Fibroblast of lung (primary cell): ENCODE measurements around the gene SLC25A42. TPM values are rescaled to one million over a fixed set of nuclear protein-coding genes. Genes with fewer than 3 reads are reported as not detected.
"Not testable (repeated sequence)": the region's sequence is repeated elsewhere in the genome, so short reads cannot be mapped to it uniquely, and the experiment has no call there.

Experiments used
- DNase-seq, 2 donors: peaks; one replicate each; pipeline versions ENCODE4 v3.0.0 to v3.0.0-alpha.2; 2010; ENCODE audit warnings: low read depth in 2 of 2
- H2AFZ ChIP-seq: 2 replicates; pipeline ENCODE4 v1.5.1; 2012; ENCODE audit warnings: low read length, control low read depth, inconsistent platforms
- H3K27ac ChIP-seq: 2 replicates; pipeline ENCODE4 v1.5.1; 2011; ENCODE audit warnings: low read length, control low read depth; ENCODE audit not compliant: insufficient read depth
- H3K27me3 ChIP-seq: 2 replicates; pipeline ENCODE4 v1.5.1; 2011; ENCODE audit warnings: mild to moderate bottlenecking, low read length; ENCODE audit not compliant: control insufficient read depth, insufficient read depth
- H3K36me3 ChIP-seq: 2 replicates; pipeline ENCODE4 v1.5.1; 2011; ENCODE audit warnings: low read length; ENCODE audit not compliant: control insufficient read depth, insufficient read depth
- H3K4me1 ChIP-seq: 2 replicates; pipeline ENCODE4 v1.5.1; 2011; ENCODE audit warnings: low read length; ENCODE audit not compliant: control insufficient read depth, insufficient read depth; ENCODE audit errors: extremely low read depth
- H3K4me2 ChIP-seq: 2 replicates; pipeline ENCODE4 v1.5.1; 2011; ENCODE audit warnings: low read length, control low read depth; ENCODE audit not compliant: insufficient read depth; ENCODE audit errors: extremely low read depth
- H3K4me3 ChIP-seq, 4 experiments: fragments of 200-600 bp in 1 of 4; sonication (generic) in 1 of 4; replicated peaks in 1 of 4; 2 replicates each; pipeline ENCODE4 v1.5.1; 2011 to 2016; ENCODE audit warnings: low read length in 4 of 4, low read depth in 3 of 4, mild to moderate bottlenecking in 3 of 4, control low read depth in 2 of 4, inconsistent platforms in 1 of 4, mixed read lengths in 1 of 4; ENCODE audit not compliant: insufficient read depth in 1 of 4; ENCODE audit errors: control extremely low read depth in 1 of 4
- H3K79me2 ChIP-seq: 2 replicates; pipeline ENCODE4 v1.5.1; 2012; ENCODE audit warnings: mild to moderate bottlenecking, low read length, inconsistent platforms; ENCODE audit not compliant: control insufficient read depth, insufficient read depth
- H3K9ac ChIP-seq: 2 replicates; pipeline ENCODE4 v1.5.1; 2011; ENCODE audit warnings: mild to moderate bottlenecking, low read length, control low read depth; ENCODE audit not compliant: insufficient read depth
- H3K9me3 ChIP-seq: 2 replicates; pipeline ENCODE4 v1.5.1; 2012; ENCODE audit warnings: low read depth, low read length; ENCODE audit not compliant: control insufficient read depth, insufficient read depth
- H4K20me1 ChIP-seq: 2 replicates; pipeline ENCODE4 v1.5.1; 2011; ENCODE audit warnings: low read length; ENCODE audit not compliant: control insufficient read depth, insufficient read depth; ENCODE audit errors: extremely low read depth
- EZH2 ChIP-seq: IDR thresholded peaks from 2 replicates; pipeline ENCODE4 v1.5.1; 2012; ENCODE audit warnings: low read length, control low read depth, mild to moderate bottlenecking; ENCODE audit errors: missing control alignments
- polyA plus RNA-seq, 2 donors: library from polyadenylated mRNA; depleted of rRNA in 1 of 2; stranded (reverse) in 1 of 2; unstranded in 1 of 2; fragments of >200 nt; gene quantifications; 2 replicates each; pipeline ENCODE4 v1.2.1, GENCODE V29; 2011 to 2012; ENCODE audit warnings: missing spikeins in 1 of 2
- total RNA-seq: library from RNA; depleted of rRNA; stranded (reverse); fragments of >200 nt; gene quantifications from 2 replicates; pipeline ENCODE4 v1.2.1, GENCODE V29; 2014
- TF ChIP-seq, protein P1 (sequence below), 2 donors: IDR thresholded peaks in 1 of 2; conservative IDR thresholded peaks in 1 of 2; 1 replicate in 1 of 2; 2 replicates in 1 of 2; pipeline ENCODE4 v1.5.1; 2011 to 2012; ENCODE audit warnings: low read length in 2 of 2, control low read depth in 1 of 2, inconsistent platforms in 1 of 2, low read depth in 1 of 2, mild to moderate bottlenecking in 1 of 2

SLC25A42 gene
- total and polyA plus RNA-seq, 2 donors (not counting 1 experiment from before 2014, with no cell fraction given), result 3.6 to 7.1 TPM

DNA sequence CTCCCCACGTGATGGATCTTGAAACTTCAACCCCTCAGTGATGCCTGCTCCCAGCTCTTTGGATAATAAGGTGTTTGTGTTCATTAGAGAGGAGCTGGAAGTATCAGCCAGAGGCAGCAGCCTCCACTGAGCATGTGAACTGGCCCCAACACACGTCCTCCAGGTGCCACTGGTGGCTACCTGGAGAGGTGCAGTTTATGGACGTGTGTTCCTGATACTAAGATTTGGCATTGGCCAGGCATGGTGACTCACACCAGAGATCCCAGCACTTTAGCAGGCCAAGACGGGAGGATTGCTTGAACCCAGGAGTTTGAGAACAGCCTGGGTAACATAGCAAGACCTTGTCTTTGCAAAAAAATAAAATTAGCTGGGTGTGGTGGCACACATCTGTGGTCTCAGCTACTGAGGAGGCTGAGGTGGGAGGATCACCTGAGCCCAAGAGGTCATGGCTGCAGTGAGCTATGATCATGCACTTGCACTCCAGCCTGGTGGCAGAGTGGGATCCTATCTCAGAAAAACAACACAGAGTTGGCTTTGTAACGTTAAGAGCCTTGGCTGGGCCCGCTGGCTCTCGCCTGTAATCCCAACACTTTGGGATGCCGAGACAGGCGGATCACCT is 34.4 kb downstream of the SLC25A42 start:
- Histone ChIP-seq H4K20me1 (no peaks in the 10 kb centered on the region), H3K36me3 (no peaks in the 10 kb centered on the region), H3K9me3 (no peaks in the 10 kb centered on the region), H3K4me1 (no peaks in the 10 kb centered on the region), H3K79me2 (no peaks in the 10 kb centered on the region), H3K27me3 (no peaks in the 10 kb centered on the region), H2AFZ (no peak overlapping the region), H3K4me3 (no peak overlapping the region), H3K27ac (no peak overlapping the region), H3K9ac (no peak overlapping the region), H3K4me2 (no peak overlapping the region)
- DNase-seq, result no peak
- TF ChIP-seq EZH2, result no peak
- TF ChIP-seq, protein P1, sequence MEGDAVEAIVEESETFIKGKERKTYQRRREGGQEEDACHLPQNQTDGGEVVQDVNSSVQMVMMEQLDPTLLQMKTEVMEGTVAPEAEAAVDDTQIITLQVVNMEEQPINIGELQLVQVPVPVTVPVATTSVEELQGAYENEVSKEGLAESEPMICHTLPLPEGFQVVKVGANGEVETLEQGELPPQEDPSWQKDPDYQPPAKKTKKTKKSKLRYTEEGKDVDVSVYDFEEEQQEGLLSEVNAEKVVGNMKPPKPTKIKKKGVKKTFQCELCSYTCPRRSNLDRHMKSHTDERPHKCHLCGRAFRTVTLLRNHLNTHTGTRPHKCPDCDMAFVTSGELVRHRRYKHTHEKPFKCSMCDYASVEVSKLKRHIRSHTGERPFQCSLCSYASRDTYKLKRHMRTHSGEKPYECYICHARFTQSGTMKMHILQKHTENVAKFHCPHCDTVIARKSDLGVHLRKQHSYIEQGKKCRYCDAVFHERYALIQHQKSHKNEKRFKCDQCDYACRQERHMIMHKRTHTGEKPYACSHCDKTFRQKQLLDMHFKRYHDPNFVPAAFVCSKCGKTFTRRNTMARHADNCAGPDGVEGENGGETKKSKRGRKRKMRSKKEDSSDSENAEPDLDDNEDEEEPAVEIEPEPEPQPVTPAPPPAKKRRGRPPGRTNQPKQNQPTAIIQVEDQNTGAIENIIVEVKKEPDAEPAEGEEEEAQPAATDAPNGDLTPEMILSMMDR (conservative IDR thresholded peaks at IDR 0.05 in 1 of 2, IDR thresholded peaks at IDR 0.05 in 1 of 2; ENCODE audit: low read depth in 1 of 2, low read length in 2 of 2), result no peak

DNA sequence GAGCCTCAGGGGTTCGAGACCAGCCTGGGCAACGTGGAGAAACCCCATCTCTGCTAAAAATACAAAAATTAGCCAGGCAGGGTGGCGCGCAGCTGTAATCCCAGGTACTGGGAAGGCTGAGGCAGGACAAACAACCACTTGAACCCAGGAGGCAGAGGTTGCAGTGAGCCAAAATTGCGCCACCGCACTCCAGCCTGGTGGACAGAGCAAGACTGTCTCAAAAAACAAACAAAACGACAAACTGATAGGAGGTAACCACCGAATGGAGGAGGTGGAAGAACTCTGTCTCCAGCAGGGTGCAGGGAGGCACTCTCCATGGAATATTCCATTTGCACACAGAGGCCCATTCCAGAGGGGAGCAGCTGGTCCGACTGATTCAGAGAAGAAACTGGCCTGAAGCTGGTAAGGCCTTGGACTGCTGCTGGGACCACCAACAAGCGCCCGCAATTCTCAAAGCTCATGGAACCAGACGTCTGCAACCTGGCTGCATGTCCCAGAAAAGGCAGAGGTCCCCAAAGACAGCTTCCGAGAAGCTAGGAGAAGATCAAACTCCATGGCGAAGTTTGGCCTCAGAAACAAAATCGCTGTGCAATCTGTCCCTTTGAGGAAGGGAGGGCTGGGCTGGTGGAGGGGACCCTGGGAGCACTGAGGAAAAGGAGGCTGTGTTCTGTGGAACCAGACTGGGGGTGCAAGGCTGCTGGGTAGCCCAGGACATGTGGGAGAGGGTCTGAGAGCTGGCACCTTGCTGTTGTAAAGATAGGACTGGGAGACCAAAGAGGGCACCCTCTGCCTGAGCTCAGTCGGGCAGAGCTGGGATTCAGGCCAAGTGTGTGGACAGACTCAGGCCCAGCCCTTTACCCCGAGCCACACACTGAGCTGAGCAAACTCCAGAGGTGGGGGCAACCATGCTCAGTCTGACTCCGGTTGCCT is 35.2 kb downstream of the SLC25A42 start:
- no peak overlapping the region for H2AFZ ChIP-seq
- H3K27ac ChIP-seq, result no peak overlapping the region
- no peaks in the 10 kb centered on the region for H3K27me3 ChIP-seq
- H3K9me3 ChIP-seq, result no peaks in the 10 kb centered on the region
- no peak overlapping the region for H3K4me3 ChIP-seq
- no peak for DNase-seq
- H3K79me2 ChIP-seq, result no peaks in the 10 kb centered on the region
- H3K36me3 ChIP-seq, result no peaks in the 10 kb centered on the region
- no peak overlapping the region for H3K9ac ChIP-seq
- no peak overlapping the region for H3K4me2 ChIP-seq
- no peaks in the 10 kb centered on the region for H4K20me1 ChIP-seq
- TF ChIP-seq, protein P1 (conservative IDR thresholded peaks at IDR 0.05 in 1 of 2, IDR thresholded peaks at IDR 0.05 in 1 of 2; ENCODE audit: low read depth in 1 of 2, low read length in 2 of 2), result no peak
- no peak for TF ChIP-seq EZH2
- H3K4me1 ChIP-seq, result no peaks in the 10 kb centered on the region

DNA sequence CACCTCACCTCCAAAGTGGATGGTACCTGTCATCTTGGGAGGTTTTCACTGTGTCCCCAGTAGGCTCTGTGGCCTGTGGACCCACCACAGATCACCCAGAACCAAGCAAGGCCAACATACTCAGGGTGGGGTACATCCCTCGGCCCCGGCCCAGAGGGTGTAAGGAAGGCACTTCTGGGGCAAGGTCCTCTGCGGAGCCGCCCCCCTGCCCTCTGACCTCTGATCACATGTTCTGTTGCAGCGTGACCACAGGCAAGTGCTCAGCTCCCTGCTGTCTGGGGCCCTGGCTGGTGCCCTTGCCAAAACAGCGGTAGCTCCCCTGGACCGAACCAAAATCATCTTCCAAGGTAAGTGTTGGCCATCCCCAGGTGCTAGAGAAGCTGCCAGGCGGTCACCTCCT is 37.7 kb downstream of the SLC25A42 start:
- Histone ChIP-seq H3K4me2 (no peak overlapping the region), H3K27me3 (no peaks in the 10 kb centered on the region), H3K4me1 (peaks cover 3% of the 10 kb centered on the region), H3K9me3 (no peaks in the 10 kb centered on the region), H3K9ac (no peak overlapping the region), H4K20me1 (no peaks in the 10 kb centered on the region), H3K27ac (no peak overlapping the region), H3K4me3 (no peak overlapping the region), H2AFZ (no peak overlapping the region), H3K36me3 (no peaks in the 10 kb centered on the region), H3K79me2 (no peaks in the 10 kb centered on the region)
- no peak for DNase-seq
- no peak for TF ChIP-seq EZH2
- TF ChIP-seq, protein P1 (conservative IDR thresholded peaks at IDR 0.05 in 1 of 2, IDR thresholded peaks at IDR 0.05 in 1 of 2; ENCODE audit: low read depth in 1 of 2, low read length in 2 of 2), result no peak

DNA sequence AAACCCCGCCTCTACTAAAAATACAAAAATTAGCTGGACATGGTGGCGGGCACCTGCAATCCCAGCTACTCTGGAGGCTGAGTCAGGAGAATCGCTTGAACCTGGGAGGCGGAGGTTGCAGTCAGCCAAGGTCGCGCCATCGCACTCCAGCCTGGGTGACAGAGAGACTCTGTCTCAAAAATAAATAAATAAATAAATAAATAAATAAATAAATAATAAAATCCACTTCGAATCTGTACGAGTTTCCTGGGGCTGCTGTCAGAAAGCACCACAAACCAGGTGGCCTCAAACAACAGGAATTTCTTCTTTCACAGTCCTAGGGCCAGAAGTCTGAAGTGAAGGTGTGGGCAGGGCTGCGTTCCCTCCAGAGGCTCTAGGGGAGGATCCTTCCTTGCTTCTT is 38.8 kb downstream of the SLC25A42 start:
- H4K20me1 ChIP-seq, DNase-seq, H3K9me3 ChIP-seq, H3K36me3 ChIP-seq, H3K79me2 ChIP-seq, H3K4me1 ChIP-seq, H3K9ac ChIP-seq, H3K4me2 ChIP-seq, H3K27ac ChIP-seq, H3K27me3 ChIP-seq, H3K4me3 ChIP-seq, H2AFZ ChIP-seq: not testable (repeated sequence)
